ENCODE measurements around the gene ZNF234.

The ZNF234 gene

DNA sequence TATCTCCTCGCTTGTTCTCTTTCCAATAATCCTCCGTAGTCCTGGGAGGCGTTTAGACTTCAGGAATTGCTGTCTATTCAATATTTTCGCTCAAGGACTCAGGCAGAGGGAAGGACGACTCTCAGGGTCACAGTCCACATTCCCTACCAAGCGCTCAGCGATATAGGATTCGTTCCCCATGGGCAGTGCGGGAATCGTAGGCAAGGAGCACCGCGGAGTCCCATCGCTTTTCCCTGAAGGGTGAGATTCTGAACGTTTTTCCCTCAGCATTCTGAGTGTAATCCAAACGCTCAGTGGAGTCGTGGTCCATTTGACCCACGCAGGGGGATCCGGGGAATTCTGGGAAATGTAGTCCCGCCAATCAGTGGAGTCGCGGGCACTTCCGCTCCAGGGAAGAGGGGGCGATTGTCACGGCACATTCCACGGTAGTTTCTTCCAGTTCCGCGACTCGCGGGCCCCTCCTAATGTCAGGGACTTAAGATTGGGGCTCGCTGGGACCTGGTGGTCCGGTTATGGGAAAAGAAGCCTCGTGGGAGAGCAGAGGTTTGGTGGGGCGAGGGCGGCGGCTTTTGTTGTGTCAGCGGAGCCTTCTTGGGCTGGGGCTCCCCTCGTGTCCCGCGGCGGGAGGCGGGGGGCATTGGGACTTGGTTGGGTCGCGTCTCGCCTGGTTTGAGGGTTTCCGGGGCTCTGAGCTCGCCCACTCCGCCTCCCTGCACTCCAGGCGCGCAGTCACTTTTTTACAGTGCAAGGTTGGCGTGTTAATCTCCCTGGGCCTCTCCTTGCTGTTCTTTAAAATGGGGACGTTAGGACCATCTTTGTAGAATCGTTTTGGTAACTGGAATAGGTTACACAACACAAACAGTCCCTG lies at the start of gene ZNF234:
Gene ZNF234 (plus strand): TSS at position 364 of the 868 bp plus-strand sequence. CDS start 3,079 bp downstream, outside the sequence.
- peak within 1 kb of the TSS; percentile 92 for H3K4me3 Mint-ChIP-seq
- peaks cover 27% of the 10 kb centered on the region for H3K9me3 Mint-ChIP-seq
- peak within 1 kb of the TSS; percentile 81 for H3K27ac Mint-ChIP-seq
- H3K4me1 Mint-ChIP-seq = peaks cover 22% of the 10 kb centered on the region
- H3K36me3 Mint-ChIP-seq (ENCODE audit: low read depth) = peaks cover 37% of the 10 kb centered on the region
- H3K27me3 Mint-ChIP-seq (ENCODE audit: low read depth, poor library complexity) = peaks cover 2% of the 10 kb centered on the region
- DNase-seq = peak; percentile 77
- TF ChIP-seq, protein P1, sequence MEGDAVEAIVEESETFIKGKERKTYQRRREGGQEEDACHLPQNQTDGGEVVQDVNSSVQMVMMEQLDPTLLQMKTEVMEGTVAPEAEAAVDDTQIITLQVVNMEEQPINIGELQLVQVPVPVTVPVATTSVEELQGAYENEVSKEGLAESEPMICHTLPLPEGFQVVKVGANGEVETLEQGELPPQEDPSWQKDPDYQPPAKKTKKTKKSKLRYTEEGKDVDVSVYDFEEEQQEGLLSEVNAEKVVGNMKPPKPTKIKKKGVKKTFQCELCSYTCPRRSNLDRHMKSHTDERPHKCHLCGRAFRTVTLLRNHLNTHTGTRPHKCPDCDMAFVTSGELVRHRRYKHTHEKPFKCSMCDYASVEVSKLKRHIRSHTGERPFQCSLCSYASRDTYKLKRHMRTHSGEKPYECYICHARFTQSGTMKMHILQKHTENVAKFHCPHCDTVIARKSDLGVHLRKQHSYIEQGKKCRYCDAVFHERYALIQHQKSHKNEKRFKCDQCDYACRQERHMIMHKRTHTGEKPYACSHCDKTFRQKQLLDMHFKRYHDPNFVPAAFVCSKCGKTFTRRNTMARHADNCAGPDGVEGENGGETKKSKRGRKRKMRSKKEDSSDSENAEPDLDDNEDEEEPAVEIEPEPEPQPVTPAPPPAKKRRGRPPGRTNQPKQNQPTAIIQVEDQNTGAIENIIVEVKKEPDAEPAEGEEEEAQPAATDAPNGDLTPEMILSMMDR (IDR thresholded peaks at IDR 0.05) = no peak

DNA sequence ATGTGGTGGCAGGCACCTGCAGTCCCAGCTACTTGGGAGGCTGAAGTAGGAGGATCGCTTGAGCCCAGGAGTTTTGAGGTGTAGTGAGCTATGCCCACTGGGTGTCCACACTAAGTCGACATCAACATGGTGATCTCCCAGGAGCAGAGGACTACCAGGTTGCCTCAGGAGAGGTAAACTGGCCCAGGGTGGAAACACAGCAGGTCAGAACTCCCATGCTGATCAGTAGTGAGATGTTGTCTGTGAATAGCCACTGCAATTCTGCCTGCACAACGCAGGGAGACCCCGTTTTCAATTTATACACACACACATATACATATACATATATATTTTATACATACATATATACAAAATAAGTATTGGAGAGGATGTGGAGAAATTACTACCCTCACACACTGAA lies 49.2 kb upstream of the ZNF234 start:
- peaks cover 14% of the 10 kb centered on the region for H3K4me1 Mint-ChIP-seq
- H3K27me3 Mint-ChIP-seq (ENCODE audit: low read depth, poor library complexity) = peaks cover 19% of the 10 kb centered on the region
- no peak overlapping the region for H3K27ac Mint-ChIP-seq
- peaks cover 24% of the 10 kb centered on the region for H3K36me3 Mint-ChIP-seq (ENCODE audit: low read depth)
- peaks cover 5% of the 10 kb centered on the region for H3K9me3 Mint-ChIP-seq
- TF ChIP-seq, protein P1 (IDR thresholded peaks at IDR 0.05) = no peak
- no peak overlapping the region for H3K4me3 Mint-ChIP-seq
- DNase-seq = no peak

DNA sequence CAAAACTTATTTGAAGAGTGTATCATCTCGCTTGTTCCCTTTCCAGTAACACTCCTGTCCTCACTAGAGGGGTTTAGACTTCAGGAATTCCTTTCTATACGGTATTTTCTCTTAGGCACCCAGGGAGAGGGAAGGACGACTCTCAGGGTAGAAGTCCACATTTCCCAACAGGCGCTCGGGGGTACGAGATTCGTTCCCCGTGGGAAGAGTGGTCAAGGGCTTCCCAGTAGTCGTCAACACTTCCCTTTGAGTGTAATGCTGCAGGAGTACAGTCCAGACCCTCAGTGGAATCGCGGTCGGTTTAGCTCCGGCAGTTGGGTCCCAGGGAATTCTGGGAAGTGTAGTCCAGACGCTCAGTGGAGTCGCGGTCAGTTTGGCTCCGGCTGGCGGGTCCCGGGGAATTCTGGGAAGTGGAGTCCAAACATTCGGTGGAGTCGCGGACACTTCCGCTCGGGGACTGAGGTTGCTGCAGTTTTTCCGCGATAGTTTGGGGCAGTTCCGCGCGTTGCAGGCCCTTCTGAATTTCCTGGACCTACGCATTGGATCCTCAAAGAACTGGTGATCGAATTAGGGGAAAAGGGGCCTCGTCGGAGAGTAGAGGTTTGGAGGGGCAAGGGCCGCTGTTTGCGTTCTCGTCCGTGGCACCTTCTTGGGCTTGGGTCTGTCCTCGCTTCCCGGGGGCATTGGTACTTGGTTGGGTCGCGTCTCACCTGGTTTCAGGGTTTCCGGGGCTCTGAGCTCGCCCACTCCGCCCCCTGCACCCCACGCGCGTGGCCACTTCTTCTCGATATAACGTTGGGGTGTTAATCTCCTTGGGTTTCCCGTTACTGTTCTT lies 47.2 kb upstream of the ZNF234 start, which contains the start of gene ZNF224:
Gene ZNF224 (plus strand): TSS at position 431 of the 835 bp plus-strand sequence. CDS start 3,513 bp downstream, outside the sequence.
- Mint-ChIP-seq H3K36me3 (ENCODE audit: low read depth) (peaks cover 34% of the 10 kb centered on the region), H3K4me1 (peaks cover 14% of the 10 kb centered on the region), H3K4me3 (peak within 1 kb of the TSS; percentile 99), H3K27me3 (ENCODE audit: low read depth, poor library complexity) (peaks cover 16% of the 10 kb centered on the region), H3K27ac (peak within 1 kb of the TSS; percentile 99), H3K9me3 (peaks cover 5% of the 10 kb centered on the region)
- TF ChIP-seq, protein P1 (IDR thresholded peaks at IDR 0.05) = no peak
- peak; percentile 89 for DNase-seq

DNA sequence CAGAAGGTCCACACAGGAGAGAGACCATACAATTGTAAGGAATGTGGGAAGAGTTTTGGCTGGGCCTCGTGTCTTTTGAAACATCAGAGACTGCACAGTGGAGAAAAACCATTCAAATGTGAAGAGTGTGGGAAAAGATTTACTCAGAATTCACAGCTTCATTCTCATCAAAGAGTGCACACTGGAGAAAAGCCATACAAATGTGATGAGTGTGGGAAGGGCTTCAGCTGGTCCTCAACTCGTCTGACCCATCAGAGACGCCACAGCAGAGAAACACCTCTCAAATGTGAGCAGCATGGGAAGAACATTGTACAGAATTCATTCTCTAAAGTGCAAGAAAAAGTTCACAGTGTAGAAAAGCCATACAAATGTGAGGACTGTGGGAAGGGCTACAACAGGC lies 33.6 kb upstream of the ZNF234 start:
- DNase-seq = no peak
- H3K27ac Mint-ChIP-seq = no peak overlapping the region
- H3K27me3 Mint-ChIP-seq (ENCODE audit: low read depth, poor library complexity) = no peaks in the 10 kb centered on the region
- H3K4me1 Mint-ChIP-seq = peaks cover 9% of the 10 kb centered on the region
- peaks cover 91% of the 10 kb centered on the region for H3K9me3 Mint-ChIP-seq
- peaks cover 94% of the 10 kb centered on the region for H3K36me3 Mint-ChIP-seq (ENCODE audit: low read depth)
- TF ChIP-seq, protein P1 (IDR thresholded peaks at IDR 0.05) = no peak
- no peak overlapping the region for H3K4me3 Mint-ChIP-seq

DNA sequence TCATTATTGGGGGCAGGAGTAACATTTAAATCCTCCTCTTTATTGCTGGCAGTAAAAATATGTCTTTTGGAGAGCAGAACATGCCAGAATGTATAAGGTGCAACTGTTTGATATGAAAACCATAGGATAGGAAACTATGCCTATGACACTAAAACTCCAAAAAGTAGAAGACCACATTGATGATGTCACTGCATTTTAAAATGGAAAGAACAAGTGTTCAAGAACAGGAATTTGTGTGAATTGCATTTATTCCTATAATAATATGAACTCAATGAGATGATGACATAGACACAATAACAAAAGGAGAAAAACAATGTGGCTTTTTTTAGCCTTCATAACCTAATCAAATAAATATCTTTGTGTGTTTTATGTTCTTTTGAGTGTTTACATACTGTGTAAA lies 31.9 kb upstream of the ZNF234 start:
- no peak overlapping the region for H3K27ac Mint-ChIP-seq
- peaks cover 77% of the 10 kb centered on the region for H3K36me3 Mint-ChIP-seq (ENCODE audit: low read depth)
- TF ChIP-seq, protein P1 (IDR thresholded peaks at IDR 0.05) = no peak
- no peak overlapping the region for H3K4me3 Mint-ChIP-seq
- peaks cover 75% of the 10 kb centered on the region for H3K9me3 Mint-ChIP-seq
- H3K27me3 Mint-ChIP-seq (ENCODE audit: low read depth, poor library complexity) = peaks cover 4% of the 10 kb centered on the region
- no peak for DNase-seq
- H3K4me1 Mint-ChIP-seq = peaks cover 19% of the 10 kb centered on the region

Data from nephron progenitor cell (in vitro differentiated cells).